ENCODE data around the gene ATG4B.
"Not testable (repeated sequence)": the region's sequence is repeated elsewhere in the genome, so short reads cannot be mapped to it uniquely, and the experiment has no call there.

Gene ATG4B

GRCh38 chr2:241640165-241640795 is 2.8 kb downstream of the ATG4B start:
- DNase-seq: no peak

- no peak for DNase-seq
Observed at GRCh38 chr2:241641631-241642030, 4.1 kb downstream of the ATG4B start.

- no peak for DNase-seq
Observed at GRCh38 chr2:241645056-241645914, 7.8 kb downstream of the ATG4B start.

GRCh38 chr2:241645915-241646645 is 8.6 kb downstream of the ATG4B start:
- no peak for DNase-seq

- no peak for DNase-seq
Observed at GRCh38 chr2:241648453-241648852, 11.0 kb downstream of the ATG4B start.

- DNase-seq: no peak
Observed at GRCh38 chr2:241649404-241649803, 11.9 kb downstream of the ATG4B start.

GRCh38 chr2:241649927-241650326 is 12.4 kb downstream of the ATG4B start:
- no peak for DNase-seq

GRCh38 chr2:241652142-241652541 is 14.6 kb downstream of the ATG4B start:
- DNase-seq: no peak

GRCh38 chr2:241652722-241653121 is 15.2 kb downstream of the ATG4B start:
- DNase-seq: no peak

DNA sequence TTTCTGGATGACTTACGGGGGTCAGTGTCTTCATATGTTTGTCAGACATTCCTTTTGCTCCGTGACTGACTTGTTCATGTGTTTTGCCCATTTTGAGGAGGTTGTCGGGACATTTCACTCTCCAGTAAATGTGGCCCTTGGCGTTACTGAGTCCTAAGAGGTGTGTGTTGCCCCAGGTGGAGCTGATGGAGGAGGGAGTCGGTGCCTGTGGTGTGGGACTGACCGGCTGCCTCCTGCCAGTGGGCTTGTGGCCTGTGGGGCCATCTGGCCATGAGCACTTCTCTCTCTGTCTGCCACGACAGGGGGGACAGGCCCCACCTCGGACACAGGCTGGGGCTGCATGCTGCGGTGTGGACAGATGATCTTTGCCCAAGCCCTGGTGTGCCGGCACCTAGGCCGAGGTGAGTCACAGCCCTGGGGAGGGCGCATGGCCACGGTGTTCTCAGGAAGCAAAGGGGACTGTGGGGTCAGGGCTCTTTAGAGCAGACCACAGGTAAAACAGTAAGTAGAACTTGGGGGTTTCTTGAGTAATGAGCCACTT is 15.8 kb downstream of the ATG4B start:
- DNase-seq: no peak

DNA sequence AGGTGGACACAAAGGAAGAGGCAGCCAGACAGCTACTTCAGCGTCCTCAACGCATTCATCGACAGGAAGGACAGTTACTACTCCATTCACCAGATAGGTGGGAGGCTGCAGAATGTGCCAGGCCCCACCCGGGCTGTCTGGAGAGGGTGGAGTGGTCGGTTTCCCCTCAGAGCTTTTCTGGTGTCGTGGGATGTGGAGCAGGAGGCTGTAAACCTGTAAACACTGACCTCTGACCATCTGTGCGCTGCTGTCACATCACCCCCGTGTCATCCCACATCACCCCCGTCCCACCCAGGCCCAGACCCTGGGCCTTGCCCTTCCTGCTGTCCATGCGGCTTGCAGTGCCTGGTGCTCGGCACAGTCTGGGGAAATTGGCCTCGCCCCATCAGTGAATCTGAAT is 17.1 kb downstream of the ATG4B start:
- no peak for DNase-seq

- DNase-seq: no peak
Observed at GRCh38 chr2:241655516-241656189, 18.2 kb downstream of the ATG4B start.

GRCh38 chr2:241656190-241656741 is 18.8 kb downstream of the ATG4B start:
- DNase-seq: no peak

DNA sequence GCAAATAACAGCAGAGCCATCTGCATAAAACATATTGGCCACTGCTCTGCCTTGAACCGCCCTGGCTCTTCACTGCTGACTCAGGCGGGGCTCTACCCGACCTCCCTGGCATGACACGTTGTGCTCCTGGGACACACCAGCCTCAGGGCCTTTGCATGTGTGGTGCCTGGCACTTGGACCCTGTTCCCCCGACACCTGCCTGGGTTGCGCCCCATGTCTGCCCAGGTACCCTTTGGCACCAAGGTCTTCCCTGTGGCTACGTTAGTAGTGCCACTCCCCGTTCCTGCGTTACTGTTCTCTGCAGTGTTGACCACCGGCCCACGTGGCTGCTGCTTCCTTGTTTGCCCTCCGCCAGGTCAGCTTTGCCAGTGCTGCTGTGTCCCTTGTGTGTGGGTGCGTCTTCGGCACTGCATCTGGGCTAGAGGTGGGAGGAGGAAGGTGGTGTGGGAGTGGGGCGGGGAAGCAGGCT is 20.3 kb downstream of the ATG4B start:
- DNase-seq: no peak

- DNase-seq: no peak
Observed at GRCh38 chr2:241658296-241658695, 20.8 kb downstream of the ATG4B start.

- peak; percentile 31 for DNase-seq
Observed at GRCh38 chr2:241659150-241659739, 21.8 kb downstream of the ATG4B start.

DNA sequence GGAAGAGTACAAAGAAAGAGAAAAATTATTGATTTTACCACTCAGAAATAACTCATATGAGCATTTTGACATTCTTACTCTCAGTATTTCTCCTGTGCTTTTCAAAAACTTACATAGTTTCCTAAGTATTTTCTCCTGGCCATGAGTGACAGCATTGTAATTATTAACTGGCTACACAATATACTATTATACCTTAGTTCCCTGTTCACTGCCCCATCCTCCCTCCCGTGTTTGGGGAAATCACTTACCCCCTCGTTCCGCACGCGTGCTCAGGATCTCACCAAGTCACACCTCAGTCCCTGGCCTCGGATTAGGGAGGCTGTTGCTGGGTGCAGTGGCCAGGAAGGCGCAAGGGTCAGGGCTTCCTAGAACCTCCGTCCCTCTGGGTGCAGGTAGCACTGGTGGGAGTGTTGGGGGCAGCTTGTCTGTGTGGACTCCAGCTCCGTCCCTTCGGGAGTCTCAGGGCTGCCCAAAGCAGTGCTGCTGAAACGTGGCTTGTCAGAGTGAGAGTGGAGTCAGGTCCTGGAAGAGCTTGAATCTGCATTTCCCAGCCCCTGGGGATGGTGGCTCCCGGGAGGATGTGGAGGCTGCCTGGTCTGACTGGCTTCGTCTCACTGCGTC is 23.2 kb downstream of the ATG4B start:
- no peak for DNase-seq

- not testable (repeated sequence) for DNase-seq
Observed at GRCh38 chr2:241662731-241663130, 25.2 kb downstream of the ATG4B start.

DNA sequence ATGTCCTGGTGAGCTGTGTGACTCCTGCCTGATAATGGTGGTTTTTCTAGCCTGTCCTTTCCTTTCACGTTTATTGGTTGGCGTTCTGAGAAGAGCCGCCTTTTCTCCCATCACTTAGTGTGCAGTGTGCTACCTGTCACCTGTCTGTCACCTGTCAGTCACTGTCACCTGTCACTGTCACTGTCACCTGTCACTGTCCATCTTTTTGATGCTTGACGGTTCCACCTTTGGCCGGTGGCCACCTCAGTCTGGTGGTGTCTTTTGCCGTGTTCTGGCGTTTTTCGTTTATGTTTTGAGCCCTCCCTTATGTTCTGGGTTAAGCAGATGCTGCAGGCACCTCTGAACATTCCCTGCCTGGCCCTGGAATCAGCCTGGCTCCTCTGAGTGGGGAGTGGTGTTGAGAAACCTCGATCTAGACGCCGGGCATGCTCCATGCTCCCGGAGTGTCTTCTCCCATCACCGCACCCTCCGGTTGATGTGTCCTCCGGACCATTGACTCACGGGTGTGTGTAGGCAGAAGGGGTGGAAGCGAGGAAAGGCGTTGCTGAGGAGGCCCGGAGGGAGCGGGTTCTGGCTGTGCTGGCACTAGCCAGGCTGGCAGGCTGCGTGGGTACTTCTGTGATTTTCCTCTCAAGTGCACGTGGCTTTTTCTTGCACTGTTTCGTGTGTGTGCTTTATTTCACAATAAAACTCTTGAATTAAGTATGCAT is 28.4 kb downstream of the ATG4B start:
- DNase-seq: no peak

DNA sequence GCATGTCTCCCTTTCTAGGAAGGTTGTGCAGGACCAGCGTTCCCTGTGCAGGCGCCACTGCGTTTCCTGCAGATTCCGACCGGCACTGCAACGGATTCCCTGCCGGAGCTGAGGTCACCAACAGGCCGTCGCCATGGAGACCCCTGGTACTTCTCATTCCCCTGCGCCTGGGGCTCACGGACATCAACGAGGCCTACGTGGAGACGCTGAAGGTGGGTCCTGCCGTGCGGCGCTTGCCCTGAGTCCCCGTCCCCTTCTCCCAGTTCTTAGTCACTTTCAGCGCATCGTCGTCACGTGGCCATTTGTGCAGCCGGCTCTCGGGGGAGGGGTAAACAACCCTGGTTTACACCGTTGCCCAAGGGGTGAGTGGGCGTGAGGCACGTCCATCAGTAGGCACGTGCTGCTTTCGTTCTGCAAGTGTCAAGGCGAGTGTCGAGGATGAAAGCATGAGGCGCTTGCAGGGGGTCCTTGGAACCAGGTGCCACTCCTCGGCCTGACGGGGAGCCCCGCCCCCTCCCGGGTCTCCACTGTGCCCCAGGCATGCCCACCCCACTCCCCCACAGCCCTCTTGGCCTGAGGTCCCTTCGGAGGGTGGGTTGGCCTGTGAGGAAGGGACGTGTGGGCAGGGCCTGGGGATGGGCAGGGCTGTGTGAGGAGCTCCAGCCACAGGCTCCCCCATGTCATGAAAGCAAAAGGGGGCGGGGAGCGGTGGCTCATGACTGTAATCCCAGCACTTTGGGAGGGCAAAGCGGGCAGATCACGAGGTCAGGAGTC is 29.3 kb downstream of the ATG4B start:
- DNase-seq: no peak
